Right kidney (tissue), 1 donor: ENCODE data around the gene CIITA.

ENCODE experiments used
- DNase-seq: peaks from one replicate; pipeline ENCODE4 v3.0.0-alpha.2; 2016

Gene CIITA

GRCh38 chr16:10937068-10937859, 60.3 kb downstream of the CIITA start:
- no peak for DNase-seq

DNA sequence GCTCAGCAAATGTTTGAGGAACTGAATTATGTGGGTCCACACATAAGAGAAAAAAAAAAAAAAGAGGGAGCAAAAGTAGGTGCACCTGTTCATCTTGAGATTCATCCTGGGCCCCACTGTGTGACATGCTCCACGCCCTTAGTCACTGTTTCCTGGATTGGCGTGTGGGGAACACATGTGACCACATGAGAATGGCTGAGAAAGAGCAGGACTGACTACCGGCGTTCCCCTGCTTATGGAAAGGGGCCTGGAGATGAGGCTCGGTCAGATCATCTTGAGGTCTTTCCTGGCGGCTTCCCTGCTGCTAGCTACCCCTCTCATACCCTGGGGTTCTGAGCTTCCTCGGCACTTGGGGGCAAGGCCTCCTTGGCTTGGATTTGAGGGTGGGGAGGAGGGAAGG, 61.3 kb downstream of the CIITA start:
- no peak for DNase-seq

- DNase-seq: no peak
Measured at GRCh38 chr16:10938796-10939648, 62.0 kb downstream of the CIITA start.

DNA sequence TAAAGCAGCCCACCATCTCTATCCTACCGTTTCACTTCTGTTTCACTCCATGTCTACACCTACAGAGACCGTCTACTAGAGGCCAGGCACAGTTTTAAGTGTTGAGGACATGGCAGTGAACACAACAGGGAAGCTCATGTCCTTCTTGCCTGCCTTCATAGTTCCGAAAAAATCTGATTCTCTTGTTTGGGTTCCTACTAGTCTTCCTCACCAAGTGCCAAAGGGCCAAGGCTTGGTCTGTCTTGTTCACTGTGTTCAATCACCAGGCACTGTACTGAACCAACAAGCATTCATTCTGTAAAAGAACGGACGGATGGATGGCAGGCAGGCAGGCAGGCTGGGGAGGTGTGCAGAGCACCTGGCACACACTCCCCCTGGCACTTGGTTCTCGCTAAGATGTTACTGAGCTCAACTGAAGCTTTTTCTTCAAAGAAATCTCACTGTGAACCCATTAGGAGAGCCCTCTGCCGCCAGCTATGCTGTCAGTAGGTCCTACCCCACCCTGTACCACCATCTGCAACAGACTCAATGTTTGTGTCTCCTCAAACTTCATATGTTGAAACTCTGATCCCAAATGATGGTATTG, 62.7 kb downstream of the CIITA start:
- no peak for DNase-seq

DNA sequence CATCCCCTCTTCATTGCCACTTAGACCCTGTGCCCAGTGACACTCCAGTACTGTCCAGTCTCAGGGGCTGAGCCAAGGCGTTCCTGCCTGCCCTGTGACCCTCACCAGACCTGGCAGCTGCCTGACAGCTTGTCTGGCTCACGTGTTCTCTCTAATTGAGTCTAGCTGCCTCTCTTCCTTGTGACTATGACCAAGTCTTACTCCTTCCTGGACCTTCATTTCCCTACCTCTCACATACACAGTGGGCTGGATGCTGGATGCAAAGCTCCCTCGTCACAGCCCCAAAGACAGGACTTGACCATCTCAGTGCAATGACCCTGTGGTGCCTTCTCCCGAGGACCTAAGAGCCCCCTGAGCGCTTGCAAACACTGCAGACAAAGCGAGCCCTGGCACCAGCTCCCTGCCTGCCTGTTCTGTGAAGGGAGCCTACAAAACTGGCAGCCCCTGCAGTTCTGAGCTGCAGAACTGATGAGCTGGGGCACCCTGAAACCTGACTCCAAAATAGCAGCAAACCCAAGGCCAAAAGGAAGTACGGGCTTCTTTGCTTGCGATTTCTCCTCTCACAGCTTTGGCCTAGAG, 63.6 kb downstream of the CIITA start:
- DNase-seq: peak; percentile 20

DNA sequence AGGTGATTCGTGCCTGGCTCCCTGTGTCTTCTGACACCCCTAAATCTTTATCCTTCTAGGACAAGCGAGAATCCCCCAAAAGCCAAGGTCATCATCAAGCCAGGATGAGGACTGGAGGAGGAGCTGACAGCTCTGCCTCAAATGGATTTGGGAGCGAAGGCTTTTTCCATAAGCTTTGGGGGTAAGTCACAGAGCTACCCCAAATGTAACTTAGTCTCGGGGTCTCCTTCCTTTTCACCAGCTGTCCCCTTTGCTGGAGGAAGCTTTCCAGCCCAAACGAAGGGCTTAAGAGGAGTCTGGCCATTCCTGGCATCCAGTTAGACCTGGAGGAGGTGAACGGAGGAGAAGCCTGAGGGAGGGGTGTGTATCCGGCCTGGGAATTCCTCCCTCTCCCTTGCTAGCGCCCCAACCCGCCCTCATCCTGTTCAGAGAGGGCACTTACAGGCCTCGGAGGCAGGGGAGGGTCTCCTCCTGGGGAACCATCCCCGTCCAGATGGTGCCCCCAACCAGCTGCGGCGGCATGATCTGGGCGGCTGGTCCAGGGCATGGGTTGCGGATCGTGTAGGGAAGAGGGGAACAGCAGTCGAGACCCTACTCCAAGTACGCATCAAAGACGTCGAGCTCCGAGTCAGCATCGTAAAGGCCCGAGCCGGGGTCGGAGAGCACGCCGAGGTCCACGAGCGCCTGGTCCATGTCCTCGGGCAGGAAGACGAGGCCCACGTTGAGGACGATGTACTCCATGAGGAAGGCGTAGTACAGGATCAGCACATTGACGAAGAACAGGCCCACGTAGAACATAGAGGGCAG, 64.3 kb downstream of the CIITA start:
- peak; percentile 56 for DNase-seq

- DNase-seq: peak; percentile 75
Measured at GRCh38 chr16:10941935-10942351, 64.9 kb downstream of the CIITA start.

- DNase-seq: peak; percentile 83
Measured at GRCh38 chr16:10942352-10943063, 65.5 kb downstream of the CIITA start, which contains the start of gene DEXI. Gene DEXI, minus strand, starts transcription at chr16:10942468. Its CDS starts 463 bp downstream, at chr16:10942005.

- no peak for DNase-seq
Measured at GRCh38 chr16:10943064-10943353, 66.0 kb downstream of the CIITA start.

- peak; percentile 93 for DNase-seq
Measured at GRCh38 chr16:10944249-10945064, 67.5 kb downstream of the CIITA start, which contains the start of gene CLEC16A. Gene CLEC16A, plus strand, starts transcription at chr16:10944564. Its CDS starts 154 bp downstream, at chr16:10944718.

GRCh38 chr16:10945065-10945787, 68.2 kb downstream of the CIITA start:
- DNase-seq: no peak

- DNase-seq: peak; percentile 39
Measured at GRCh38 chr16:10946308-10946707, 69.3 kb downstream of the CIITA start.

DNA sequence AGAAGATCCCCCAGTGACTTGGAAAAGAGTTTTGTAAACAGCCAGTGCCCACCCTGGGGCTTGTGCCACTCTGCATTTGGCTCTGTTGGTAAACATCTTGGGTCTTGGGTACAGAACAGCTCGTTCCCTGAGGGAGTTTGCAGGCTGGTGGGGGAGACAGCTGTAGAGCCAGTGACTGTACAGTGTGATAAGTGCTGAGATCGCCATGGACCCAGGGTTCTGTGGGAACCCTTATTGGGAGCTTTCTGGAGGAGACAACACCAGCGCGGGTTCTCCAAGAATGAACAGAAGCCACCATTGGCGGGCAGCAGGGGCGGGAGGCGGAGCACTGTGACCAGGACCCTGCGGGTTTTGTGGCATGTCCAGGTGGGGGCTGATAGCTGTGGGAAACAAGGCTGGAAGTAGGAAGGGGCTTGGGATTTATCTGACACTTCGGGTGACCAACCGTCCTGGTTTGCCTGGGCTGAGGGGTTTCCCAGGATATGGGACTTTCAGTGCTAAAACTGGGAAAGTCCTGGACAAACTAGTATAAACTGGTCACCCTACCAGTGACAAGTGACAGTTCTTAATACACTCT, 70.3 kb downstream of the CIITA start:
- no peak for DNase-seq

- no peak for DNase-seq
Measured at GRCh38 chr16:10949424-10949970, 72.5 kb downstream of the CIITA start.

- no peak for DNase-seq
Measured at GRCh38 chr16:10950393-10950792, 73.4 kb downstream of the CIITA start.

DNA sequence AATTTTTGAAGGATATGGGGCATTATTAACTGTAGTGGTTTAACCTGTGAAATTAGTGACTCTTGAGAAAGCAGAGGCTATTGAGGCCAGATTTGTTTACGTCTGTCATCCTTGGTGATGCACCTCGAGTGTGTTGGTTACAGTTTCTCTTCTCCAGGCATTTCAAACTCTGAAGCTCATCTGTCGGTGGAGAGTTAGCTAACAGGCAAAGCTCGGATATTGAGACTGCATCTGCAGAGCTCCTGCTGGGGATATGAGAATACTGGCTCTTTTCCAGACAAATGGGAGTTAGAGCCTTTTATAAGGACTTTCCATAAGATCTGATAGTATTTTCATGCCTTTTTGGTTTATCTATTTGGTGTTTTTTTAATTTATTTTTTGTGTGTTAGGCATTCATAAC, 74.0 kb downstream of the CIITA start:
- DNase-seq: no peak

GRCh38 chr16:10954903-10955302, 77.9 kb downstream of the CIITA start:
- DNase-seq: no peak

DNA sequence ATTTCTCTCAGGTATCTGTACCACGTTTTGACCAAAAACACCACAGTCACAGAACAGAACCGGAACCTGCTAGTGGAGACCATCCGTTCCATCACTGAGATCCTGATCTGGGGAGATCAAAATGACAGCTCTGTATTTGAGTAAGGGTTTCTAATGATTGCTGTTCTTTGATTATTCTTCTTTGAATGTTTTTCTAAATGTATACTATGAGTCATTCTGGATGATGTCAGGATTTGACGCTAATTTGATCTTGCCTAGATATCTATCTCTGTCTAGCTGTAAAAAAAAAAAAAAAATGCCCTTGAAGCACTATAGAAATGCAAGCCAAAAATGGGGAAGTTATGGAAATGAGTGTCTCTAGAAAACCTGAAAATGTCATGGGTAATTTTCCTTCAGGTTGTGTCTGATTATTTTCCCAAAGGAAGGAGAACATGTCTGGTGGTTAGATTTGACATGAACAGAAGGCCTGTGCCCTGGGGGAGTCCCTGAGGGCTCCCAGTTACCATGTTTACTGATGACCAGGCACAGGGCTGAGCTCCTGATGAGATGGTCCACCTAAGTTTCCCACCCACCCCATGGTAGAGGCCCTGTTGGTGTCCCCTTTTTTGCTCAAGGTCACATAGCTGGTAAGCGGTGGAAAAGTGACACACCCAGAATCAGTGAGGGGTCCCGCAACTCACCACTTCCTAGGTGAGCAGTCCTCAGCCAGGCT, 80.9 kb downstream of the CIITA start:
- DNase-seq: no peak
